ENCODE measurements around the gene ZCCHC13.
"Not testable (repeated sequence)": the region's sequence is repeated elsewhere in the genome, so short reads cannot be mapped to it uniquely, and the experiment has no call there.

ZCCHC13 gene

DNA sequence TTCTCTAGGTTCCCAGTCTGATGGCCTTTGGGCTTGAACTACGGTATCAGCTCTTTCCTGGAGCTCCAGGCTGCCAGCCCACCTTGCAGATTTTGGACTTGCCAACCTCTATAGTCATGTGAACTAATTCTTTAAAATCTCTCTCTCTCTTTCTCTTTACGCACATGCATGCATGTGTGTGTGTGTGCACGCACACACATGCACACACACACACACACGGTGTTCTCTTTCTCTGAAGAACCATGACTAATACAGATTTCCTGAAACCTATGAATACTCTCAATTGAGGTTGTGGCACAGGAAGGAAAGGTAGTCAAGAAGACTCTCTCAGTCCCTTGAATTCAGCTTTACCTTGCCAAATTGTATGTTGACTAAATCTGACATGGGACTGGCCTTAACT, 6.2 kb upstream of the ZCCHC13 start:
- no peak for TF ChIP-seq POLR2AphosphoS5 (IDR thresholded peaks at IDR 0.05; ENCODE audit: borderline replicate concordance, low read depth, low read length)
- TF ChIP-seq FOXP2 (optimal IDR thresholded peaks at IDR 0.05; ENCODE audit: control extremely low read depth, extremely low read length, insufficient read depth) = no peak
- TF ChIP-seq EZH2 (IDR thresholded peaks at IDR 0.05) = no peak
- no peak for DNase-seq (ENCODE audit: low read depth, low spot score)
- Histone ChIP-seq H3K9me3 (ENCODE audit: low read depth, low read length) (no peaks in the 10 kb centered on the region), H3K9ac (ENCODE audit: insufficient read length) (no peak overlapping the region), H3K4me3 (no peak overlapping the region), H3K27ac (no peak overlapping the region), H3K36me3 (ENCODE audit: insufficient read depth, low read length) (no peaks in the 10 kb centered on the region)

- Histone ChIP-seq H3K9me3 (ENCODE audit: low read depth, low read length) (no peaks in the 10 kb centered on the region), H3K27ac (peak overlapping the region; percentile 57; the same call in 1 of the 2 replicates), H3K4me3 (peak overlapping the region; percentile 8; the same call in 1 of the 2 replicates), H3K9ac (ENCODE audit: insufficient read length) (no peak overlapping the region), H3K36me3 (ENCODE audit: insufficient read depth, low read length) (no peaks in the 10 kb centered on the region)
- no peak for TF ChIP-seq EZH2 (IDR thresholded peaks at IDR 0.05)
- DNase-seq (ENCODE audit: low read depth, low spot score) = no peak
Observed at GRCh38 chrX:74300869-74301268, 3.1 kb upstream of the ZCCHC13 start.

- TF ChIP-seq EZH2 (IDR thresholded peaks at IDR 0.05) (no peak), POLR2AphosphoS5 (IDR thresholded peaks at IDR 0.05; ENCODE audit: borderline replicate concordance, low read depth, low read length) (no peak), FOXP2 (optimal IDR thresholded peaks at IDR 0.05; ENCODE audit: control extremely low read depth, extremely low read length, insufficient read depth) (no peak)
- no peak overlapping the region for H3K4me3 ChIP-seq
- no peaks in the 10 kb centered on the region for H3K9me3 ChIP-seq (ENCODE audit: low read depth, low read length)
- no peak overlapping the region for H3K27ac ChIP-seq
- DNase-seq (ENCODE audit: low read depth, low spot score) = no peak
- no peak overlapping the region for H3K9ac ChIP-seq (ENCODE audit: insufficient read length)
- no peaks in the 10 kb centered on the region for H3K36me3 ChIP-seq (ENCODE audit: insufficient read depth, low read length)
Observed at GRCh38 chrX:74318672-74319071, 14.7 kb downstream of the ZCCHC13 start.

GRCh38 chrX:74319321-74319720, 15.3 kb downstream of the ZCCHC13 start:
- not testable (repeated sequence) for DNase-seq (ENCODE audit: low read depth, low spot score); H3K9ac ChIP-seq (ENCODE audit: insufficient read length); H3K27ac ChIP-seq; H3K36me3 ChIP-seq (ENCODE audit: insufficient read depth, low read length); H3K4me3 ChIP-seq; H3K9me3 ChIP-seq (ENCODE audit: low read depth, low read length)

- Histone ChIP-seq H3K36me3 (ENCODE audit: insufficient read depth, low read length) (no peaks in the 10 kb centered on the region), H3K9ac (ENCODE audit: insufficient read length) (no peak overlapping the region), H3K27ac (no peak overlapping the region), H3K9me3 (ENCODE audit: low read depth, low read length) (no peaks in the 10 kb centered on the region), H3K4me3 (no peak overlapping the region)
- no peak for TF ChIP-seq EZH2 (IDR thresholded peaks at IDR 0.05)
- no peak for TF ChIP-seq FOXP2 (optimal IDR thresholded peaks at IDR 0.05; ENCODE audit: control extremely low read depth, extremely low read length, insufficient read depth)
- no peak for TF ChIP-seq POLR2AphosphoS5 (IDR thresholded peaks at IDR 0.05; ENCODE audit: borderline replicate concordance, low read depth, low read length)
- DNase-seq (ENCODE audit: low read depth, low spot score) = no peak
Observed at GRCh38 chrX:74321191-74321590, 17.2 kb downstream of the ZCCHC13 start.

DNA sequence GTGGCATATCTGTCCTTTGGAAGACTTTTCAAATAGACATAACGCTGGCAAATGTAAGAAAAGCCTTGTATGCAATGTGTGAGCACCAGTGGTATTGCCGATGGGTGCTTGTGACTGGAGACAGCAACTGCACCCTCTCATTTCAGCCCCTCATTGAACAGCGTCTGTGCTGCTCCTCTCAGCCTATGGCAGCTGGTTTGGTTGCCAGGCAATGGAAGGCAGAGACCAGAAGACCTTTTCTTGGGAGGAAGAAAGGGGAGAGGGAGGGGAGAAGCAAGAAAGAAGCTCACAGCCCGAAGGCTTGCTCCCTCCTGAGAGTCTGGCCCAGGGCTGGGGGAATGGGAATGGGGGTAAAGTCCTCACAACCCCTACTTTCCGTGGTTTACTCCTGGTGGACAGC, 20.2 kb downstream of the ZCCHC13 start:
- H3K9me3 ChIP-seq (ENCODE audit: low read depth, low read length) = no peaks in the 10 kb centered on the region
- H3K27ac ChIP-seq = no peak overlapping the region
- TF ChIP-seq EZH2 (IDR thresholded peaks at IDR 0.05) (no peak), POLR2AphosphoS5 (IDR thresholded peaks at IDR 0.05; ENCODE audit: borderline replicate concordance, low read depth, low read length) (no peak), FOXP2 (optimal IDR thresholded peaks at IDR 0.05; ENCODE audit: control extremely low read depth, extremely low read length, insufficient read depth) (no peak)
- no peak overlapping the region for H3K9ac ChIP-seq (ENCODE audit: insufficient read length)
- no peak overlapping the region for H3K4me3 ChIP-seq
- no peak for DNase-seq (ENCODE audit: low read depth, low spot score)
- no peaks in the 10 kb centered on the region for H3K36me3 ChIP-seq (ENCODE audit: insufficient read depth, low read length)

DNA sequence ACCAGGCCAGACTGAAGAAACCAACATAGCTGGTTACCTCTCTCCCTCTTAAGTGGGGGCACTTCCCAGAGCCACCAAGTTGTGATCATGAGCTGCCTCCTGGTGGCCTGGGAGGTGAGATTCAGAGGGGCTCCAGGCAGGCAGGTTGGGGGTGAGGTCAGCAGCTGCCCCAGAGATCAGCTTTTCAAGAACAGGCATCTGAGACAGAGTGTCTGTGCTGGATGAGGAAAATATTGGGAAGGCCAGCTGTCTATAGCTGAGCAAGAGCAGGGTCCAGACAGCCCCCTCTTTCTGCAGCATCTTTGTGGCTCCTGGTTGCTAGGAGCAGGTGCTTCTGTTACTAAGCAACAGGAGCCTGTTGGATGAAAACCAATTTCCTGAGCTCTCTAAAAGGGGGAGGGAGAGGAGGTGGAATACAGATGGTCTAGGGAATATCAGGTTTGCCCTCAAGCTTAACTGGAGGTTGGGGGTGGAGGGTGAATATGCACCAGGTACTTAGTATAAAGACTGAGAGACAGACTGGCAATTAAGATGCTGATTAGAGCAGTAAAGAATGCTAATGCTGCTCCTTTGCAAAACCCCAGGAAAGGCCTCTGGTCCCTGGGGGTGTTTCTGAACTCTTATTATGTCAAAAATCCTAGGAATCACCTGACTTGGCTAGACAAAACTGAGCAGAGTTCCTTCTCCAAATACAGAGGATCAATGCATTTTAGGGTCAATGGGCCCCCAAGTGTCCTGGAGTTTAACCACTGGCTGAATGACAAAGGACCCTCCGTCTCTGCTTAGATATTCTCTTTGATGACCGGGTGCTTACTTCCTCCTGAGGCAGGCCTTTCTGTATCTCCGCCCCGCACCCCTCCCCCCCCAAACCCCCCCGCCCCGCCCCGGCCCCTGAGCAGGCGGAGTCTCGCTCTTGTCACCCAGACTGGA, 21.4 kb downstream of the ZCCHC13 start:
- no peak for TF ChIP-seq EZH2 (IDR thresholded peaks at IDR 0.05)
- no peak for TF ChIP-seq POLR2AphosphoS5 (IDR thresholded peaks at IDR 0.05; ENCODE audit: borderline replicate concordance, low read depth, low read length)
- TF ChIP-seq FOXP2 (optimal IDR thresholded peaks at IDR 0.05; ENCODE audit: control extremely low read depth, extremely low read length, insufficient read depth) = no peak
- no peaks in the 10 kb centered on the region for H3K9me3 ChIP-seq (ENCODE audit: low read depth, low read length)
- no peaks in the 10 kb centered on the region for H3K36me3 ChIP-seq (ENCODE audit: insufficient read depth, low read length)
- DNase-seq (ENCODE audit: low read depth, low spot score) = no peak
- H3K9ac ChIP-seq (ENCODE audit: insufficient read length) = no peak overlapping the region
- no peak overlapping the region for H3K4me3 ChIP-seq
- no peak overlapping the region for H3K27ac ChIP-seq

- DNase-seq (ENCODE audit: low read depth, low spot score) = no peak
- H3K9ac ChIP-seq (ENCODE audit: insufficient read length) = no peak overlapping the region
- H3K9me3 ChIP-seq (ENCODE audit: low read depth, low read length) = no peaks in the 10 kb centered on the region
- H3K27ac ChIP-seq = no peak overlapping the region
- no peaks in the 10 kb centered on the region for H3K36me3 ChIP-seq (ENCODE audit: insufficient read depth, low read length)
- H3K4me3 ChIP-seq = no peak overlapping the region
- TF ChIP-seq EZH2 (IDR thresholded peaks at IDR 0.05) (no peak), POLR2AphosphoS5 (IDR thresholded peaks at IDR 0.05; ENCODE audit: borderline replicate concordance, low read depth, low read length) (no peak), FOXP2 (optimal IDR thresholded peaks at IDR 0.05; ENCODE audit: control extremely low read depth, extremely low read length, insufficient read depth) (no peak)
Observed at GRCh38 chrX:74338852-74339251, 34.9 kb downstream of the ZCCHC13 start.

DNA sequence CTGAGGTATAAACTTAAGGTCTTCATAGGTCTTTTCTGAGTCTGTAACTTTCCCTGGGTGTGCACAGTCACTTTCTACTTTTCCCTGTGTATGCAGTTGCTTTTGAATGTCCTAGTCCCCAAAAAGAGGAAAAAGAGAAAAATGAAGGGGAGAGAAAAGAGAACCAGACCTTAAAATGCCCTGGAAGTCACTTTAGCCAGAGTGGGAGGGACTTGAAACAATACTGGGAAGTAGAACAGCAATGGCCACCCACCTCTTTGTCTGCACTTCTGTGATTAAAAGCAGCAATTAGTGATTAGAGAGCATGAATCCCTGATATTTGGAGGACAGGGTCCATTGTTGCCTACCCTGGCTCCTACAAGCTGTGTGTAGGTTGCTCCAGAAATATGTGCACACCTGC, 36.1 kb downstream of the ZCCHC13 start:
- Histone ChIP-seq H3K27ac (no peak overlapping the region), H3K9me3 (ENCODE audit: low read depth, low read length) (no peaks in the 10 kb centered on the region), H3K36me3 (ENCODE audit: insufficient read depth, low read length) (no peaks in the 10 kb centered on the region), H3K4me3 (no peak overlapping the region), H3K9ac (ENCODE audit: insufficient read length) (no peak overlapping the region)
- TF ChIP-seq EZH2 (IDR thresholded peaks at IDR 0.05) (no peak), POLR2AphosphoS5 (IDR thresholded peaks at IDR 0.05; ENCODE audit: borderline replicate concordance, low read depth, low read length) (no peak), FOXP2 (optimal IDR thresholded peaks at IDR 0.05; ENCODE audit: control extremely low read depth, extremely low read length, insufficient read depth) (no peak)
- DNase-seq (ENCODE audit: low read depth, low spot score) = no peak

DNA sequence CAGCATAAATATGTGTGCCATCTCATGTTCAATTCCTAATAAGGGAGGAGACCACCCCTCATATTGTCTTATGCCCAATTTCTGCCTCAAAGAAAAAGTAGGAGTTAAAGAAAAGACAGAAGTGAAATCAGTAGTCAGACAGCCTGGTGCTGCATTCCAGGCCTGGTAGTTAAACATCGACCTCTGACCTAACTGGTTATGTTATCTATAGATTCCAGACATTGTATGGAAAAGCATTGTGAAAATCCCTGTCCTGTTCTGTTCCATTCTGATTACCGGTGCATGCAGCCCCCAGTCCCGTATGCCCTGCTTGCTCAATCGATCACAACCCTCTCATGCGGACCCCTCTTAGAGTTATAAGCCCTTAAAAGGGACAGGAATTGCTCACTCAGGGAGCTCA, 38.2 kb downstream of the ZCCHC13 start:
- DNase-seq (ENCODE audit: low read depth, low spot score) = not testable (repeated sequence)

More for the DNA sequence above, 38.2 kb downstream of the ZCCHC13 start:
- not testable (repeated sequence) for H3K36me3 ChIP-seq (ENCODE audit: insufficient read depth, low read length); H3K4me3 ChIP-seq; H3K9ac ChIP-seq (ENCODE audit: insufficient read length); H3K9me3 ChIP-seq (ENCODE audit: low read depth, low read length); H3K27ac ChIP-seq

Measured in SK-N-MC (cell line).